SK-N-SH (cell line): ENCODE data around the gene TBKBP1. TPM values are rescaled to one million over a fixed set of nuclear protein-coding genes. Genes with fewer than 3 reads are reported as not detected.

ENCODE experiments used
- CTCF ChIA-PET: fragments of 300-600, 350-600 bp; formaldehyde crosslinking; extraction: SDS; loops from one replicate; lab custom pipeline; 2021; lab: Yijun Ruan, JAX
- POLR2A ChIA-PET: fragments of 350-600 bp; sonication (Branson Sonifier 250); formaldehyde crosslinking; extraction: SDS; loops from one replicate; lab custom pipeline; 2020; ENCODE audit warnings: antibody characterized with exemption, inconsistent platforms; lab: Yijun Ruan, JAX
- DNase-seq: peaks from one replicate; pipeline ENCODE4 v3.0.0; 2012
- H2AFZ ChIP-seq: fragments of 200-600 bp; sonication (generic); 2 replicates; pipeline ENCODE4 v1.8.1; 2016; ENCODE audit warnings: antibody characterized with exemption, mild to moderate bottlenecking, low read depth
- H3F3A ChIP-seq: fragments of 200-600 bp; sonication (generic); replicated peaks from 2 replicates; pipeline ENCODE3; 2016; ENCODE audit warnings: antibody characterized with exemption, mild to moderate bottlenecking; ENCODE audit not compliant: insufficient read depth
- H3K27ac ChIP-seq, 2 experiments: fragments of 200-500 bp in 1 of 2; fragments of 200-600 bp in 1 of 2; sonication (Bioruptor generic) in 1 of 2; sonication (generic), shearing (Covaris generic) in 1 of 2; 2 replicates each; pipeline versions ENCODE4 v1.5.1 to v1.6.1; 2014 to 2016; ENCODE audit warnings: low read depth in 2 of 2, inconsistent platforms in 1 of 2, low read length in 1 of 2, mild to moderate bottlenecking in 1 of 2, mixed read lengths in 1 of 2
- H3K27me3 ChIP-seq: fragments of 200-600 bp; sonication (generic), shearing (Covaris generic); 2 replicates; pipeline ENCODE4 v1.6.1; 2016; ENCODE audit warnings: mixed run types; ENCODE audit not compliant: insufficient read depth
- H3K36me3 ChIP-seq, 2 experiments: fragments of 200-500 bp in 1 of 2; fragments of 200-600 bp in 1 of 2; sonication (Bioruptor generic) in 1 of 2; sonication (generic) in 1 of 2; replicated peaks in 1 of 2; 2 replicates each; pipeline versions ENCODE3 to v1.5.1; 2014 to 2016; ENCODE audit warnings: low read length in 1 of 2, mild to moderate bottlenecking in 1 of 2; ENCODE audit not compliant: insufficient read depth in 2 of 2, control insufficient read depth in 1 of 2
- H3K4me1 ChIP-seq, 2 experiments: fragments of 200-500 bp in 1 of 2; fragments of 200-600 bp in 1 of 2; sonication (Bioruptor generic) in 1 of 2; sonication (generic), shearing (Covaris generic) in 1 of 2; 2 replicates each; pipeline versions ENCODE4 v1.5.1 to v1.6.1; 2014 to 2016; ENCODE audit warnings: low read depth in 1 of 2, low read length in 1 of 2, mixed run types in 1 of 2; ENCODE audit not compliant: insufficient read depth in 2 of 2, control insufficient read depth in 1 of 2
- H3K4me2 ChIP-seq: fragments of 200-600 bp; sonication (generic), shearing (Covaris generic); 2 replicates; pipeline ENCODE4 v1.6.1; 2017; ENCODE audit warnings: mixed run types
- H3K4me3 ChIP-seq, 2 experiments: fragments of 200-500 bp in 1 of 2; fragments of 200-600 bp in 1 of 2; sonication (Bioruptor generic) in 1 of 2; sonication (generic), shearing (Covaris generic) in 1 of 2; 2 replicates each; pipeline versions ENCODE4 v1.5.1 to v1.8.1; 2014 to 2016; ENCODE audit warnings: low read depth in 2 of 2, inconsistent platforms in 1 of 2, low read length in 1 of 2, mild to moderate bottlenecking in 1 of 2, mixed read lengths in 1 of 2, moderate library complexity in 1 of 2
- H3K79me2 ChIP-seq: fragments of 200-600 bp; sonication (generic); 2 replicates; pipeline ENCODE4 v1.8.1; 2017; ENCODE audit warnings: mild to moderate bottlenecking; ENCODE audit not compliant: insufficient read depth
- H3K9ac ChIP-seq: fragments of 200-600 bp; sonication (generic); 2 replicates; pipeline ENCODE4 v1.6.1; 2017; ENCODE audit warnings: mixed run types
- H3K9me2 ChIP-seq: fragments of 200-600 bp; sonication (generic); 2 replicates; pipeline ENCODE4 v1.6.1; 2017; ENCODE audit warnings: mixed run types
- H3K9me3 ChIP-seq: fragments of 200-600 bp; sonication (generic); 2 replicates; pipeline ENCODE4 v1.6.1; 2017; ENCODE audit warnings: mixed run types, mild to moderate bottlenecking, moderate library complexity
- H4K20me1 ChIP-seq: fragments of 200-600 bp; sonication (generic); 2 replicates; pipeline ENCODE4 v1.6.1; 2017; ENCODE audit warnings: mild to moderate bottlenecking, mixed run types; ENCODE audit not compliant: insufficient read depth
- CHD2 ChIP-seq: fragments of 150-350 bp; IDR thresholded peaks from 2 replicates; pipeline ENCODE4 v1.6.1; 2018; ENCODE audit warnings: low read length; ENCODE audit not compliant: partially characterized antibody
- ELF1 ChIP-seq: IDR thresholded peaks from 2 replicates; pipeline ENCODE4 v1.4.0; 2012
- GATA2 ChIP-seq: sonication (generic); formaldehyde crosslinking; IDR thresholded peaks from 2 replicates; pipeline ENCODE4 v1.5.0; 2020; ENCODE audit warnings: mild to moderate bottlenecking, missing genetic modification reagents
- IRF3 ChIP-seq: fragments of 150-350 bp; IDR thresholded peaks from 2 replicates; pipeline ENCODE4 v1.6.1; 2016; ENCODE audit warnings: mild to moderate bottlenecking, low read depth, low read length
- PBX3 ChIP-seq: IDR thresholded peaks from 2 replicates; pipeline ENCODE4; 2012
- REST ChIP-seq: IDR thresholded peaks from 2 replicates; pipeline ENCODE4 v1.6.1; 2012; ENCODE audit warnings: mild to moderate bottlenecking, low read depth, low read length, moderate library complexity
- SMC3 ChIP-seq: IDR thresholded peaks from 2 replicates; pipeline ENCODE4 v1.6.1; 2012; ENCODE audit warnings: low read depth, low read length, improper control_type of control experiment
- TAF1 ChIP-seq: IDR thresholded peaks from 2 replicates; pipeline ENCODE4 v1.6.1; 2012; ENCODE audit warnings: low read depth, mild to moderate bottlenecking, low read length, moderate library complexity, borderline replicate concordance
- YY1 ChIP-seq: IDR thresholded peaks from 2 replicates; pipeline ENCODE4 v1.4.0; 2012; ENCODE audit warnings: low read depth, mild to moderate bottlenecking
- WGBS: methylation state at CpG from one replicate; pipeline ENCODE4 v1.1.6; 2017; ENCODE audit warnings: low lambda C conversion rate; 5-methylcytosine and 5-hydroxymethylcytosine counted together
- polyA plus RNA-seq, 3 experiments: library from polyadenylated mRNA; depleted of rRNA; stranded (reverse); fragments of >200 nt; gene quantifications; 2 replicates each; pipeline ENCODE4 v1.2.3, GENCODE V29; 2012

TBKBP1 gene
- polyA plus RNA-seq, 1 of the 3 experiments (the other 2 are of a cell fraction): 14.4 TPM

GRCh38 chr17:47726796-47727703 is 33.1 kb downstream of the TBKBP1 start:
- Histone ChIP-seq H3F3A (peaks cover 6% of the 10 kb centered on the region), H3K9ac (no peak overlapping the region), H3K4me2 (no peak overlapping the region), H2AFZ (no peak overlapping the region), H3K79me2 (no peaks in the 10 kb centered on the region), H3K4me3 (no peak overlapping the region), H3K9me3 (no peaks in the 10 kb centered on the region), H3K36me3 (no peaks in the 10 kb centered on the region), H4K20me1 (no peaks in the 10 kb centered on the region), H3K9me2 (no peaks in the 10 kb centered on the region), H3K27ac (peak overlapping the region in 1 of 2 experiments; percentile 39; a peak in 1 of 4 replicates), H3K4me1 (peaks cover 0 to 23% of the 10 kb centered on the region in 2 experiments; a peak in 1 of 4 replicates), H3K27me3 (peaks cover 80% of the 10 kb centered on the region)
- no peak for TF ChIP-seq YY1
- no peak for TF ChIP-seq ELF1
- no peak for TF ChIP-seq CHD2
- no peak for TF ChIP-seq PBX3
- no peak for TF ChIP-seq REST
- TF ChIP-seq IRF3: no peak
- TF ChIP-seq GATA2 (CRISPR knock-in tag): peak; percentile 4; the same call in 1 of the 2 replicates
- TF ChIP-seq TAF1: no peak
- TF ChIP-seq SMC3: no peak
- WGBS: 71% methylated on average over 12 of the region's 12 CpGs
- POLR2A ChIA-PET: interaction anchor here (0.9 to 1.2 kb wide), 2 partner anchors 9 to 77 kb away, joined by 3 read pairs; no protein-coding TSS in a partner anchor
- CTCF ChIA-PET: interaction anchor here (0.9 to 9.9 kb wide), 14 partner anchors 7 to 116 kb away, joined by 3 to 109 read pairs (median 4); no protein-coding TSS in a partner anchor
- DNase-seq: peak; percentile 68
